NCI-H82 (cell line): ENCODE data around the gene SSH2.
"Not testable (repeated sequence)": the region's sequence is repeated elsewhere in the genome, so short reads cannot be mapped to it uniquely, and the experiment has no call there.

ENCODE experiments used
- DNase-seq: peaks from one replicate; lab custom pipeline; 2025; lab: John Stamatoyannopoulos, UW

The SSH2 gene

GRCh38 chr17:29837531-29837930 lies 92.5 kb downstream of the SSH2 start:
- no peak for DNase-seq

GRCh38 chr17:29836643-29837042 lies 93.4 kb downstream of the SSH2 start:
- no peak for DNase-seq

- DNase-seq: no peak
Observed at GRCh38 chr17:29835435-29836351, 94.3 kb downstream of the SSH2 start.

GRCh38 chr17:29833801-29834200 lies 96.2 kb downstream of the SSH2 start:
- DNase-seq: no peak

GRCh38 chr17:29828676-29829284 lies 101.2 kb downstream of the SSH2 start:
- peak; percentile 14 for DNase-seq

GRCh38 chr17:29827179-29827578 lies 102.8 kb downstream of the SSH2 start:
- DNase-seq: no peak

- DNase-seq: no peak
Observed at GRCh38 chr17:29826114-29826692, 103.8 kb downstream of the SSH2 start.

GRCh38 chr17:29825604-29826003 lies 104.4 kb downstream of the SSH2 start:
- DNase-seq: no peak

- no peak for DNase-seq
Observed at GRCh38 chr17:29821897-29822296, 108.1 kb downstream of the SSH2 start.

GRCh38 chr17:29820425-29820824 lies 109.6 kb downstream of the SSH2 start:
- no peak for DNase-seq

GRCh38 chr17:29807520-29808361 lies 122.3 kb downstream of the SSH2 start:
- DNase-seq: peak; percentile 72

- DNase-seq: no peak
Observed at GRCh38 chr17:29802246-29802645, 127.8 kb downstream of the SSH2 start.

GRCh38 chr17:29800457-29800856 lies 129.6 kb downstream of the SSH2 start:
- no peak for DNase-seq

- no peak for DNase-seq
Observed at GRCh38 chr17:29796652-29797051, 133.4 kb downstream of the SSH2 start.

GRCh38 chr17:29793501-29793900 lies 136.5 kb downstream of the SSH2 start:
- no peak for DNase-seq

- no peak for DNase-seq
Observed at GRCh38 chr17:29791336-29792080, 138.5 kb downstream of the SSH2 start.

GRCh38 chr17:29789196-29790170 lies 140.5 kb downstream of the SSH2 start:
- DNase-seq: peak; percentile 32

GRCh38 chr17:29787995-29788394 lies 142.0 kb downstream of the SSH2 start:
- no peak for DNase-seq

- no peak for DNase-seq
Observed at GRCh38 chr17:29782917-29783316, 147.1 kb downstream of the SSH2 start.

- not testable (repeated sequence) for DNase-seq
Observed at GRCh38 chr17:29779812-29780190, 150.2 kb downstream of the SSH2 start.
